HCT116 (cell line): ENCODE results near the gene FOXRED1.

ENCODE experiments used
- FOSL1 ChIP-seq: IDR thresholded peaks from 2 replicates; pipeline ENCODE4 v1.6.1; 2012; ENCODE audit warnings: low read depth
- POLR2A ChIP-seq: IDR thresholded peaks from 2 replicates; pipeline ENCODE4 v1.7.0; 2011; ENCODE audit warnings: borderline replicate concordance; ENCODE audit not compliant: insufficient read depth, insufficient read length; ENCODE audit errors: extremely low read depth
- TCF7L2 ChIP-seq: IDR thresholded peaks from 2 replicates; pipeline ENCODE4 v1.7.0; 2011; ENCODE audit warnings: borderline replicate concordance, inconsistent platforms; ENCODE audit not compliant: insufficient read depth, insufficient read length; ENCODE audit errors: extremely low read depth
- YY1 ChIP-seq: IDR thresholded peaks from 2 replicates; pipeline ENCODE4 v1.6.1; 2011; ENCODE audit warnings: low read length, low read depth, moderate library complexity, mild to moderate bottlenecking; ENCODE audit not compliant: insufficient replicate concordance; ENCODE audit errors: extremely low read depth
- TF ChIP-seq, protein P1 (sequence below), 3 experiments: fragments of 200-600 bp in 1 of 3; sonication (generic) in 1 of 3; IDR thresholded peaks in 2 of 3; conservative IDR thresholded peaks in 1 of 3; 2 replicates each; pipeline ENCODE4 v1.5.1; 2012 to 2017; ENCODE audit warnings: low read depth in 2 of 3, low read length in 2 of 3, antibody characterized with exemption in 1 of 3, borderline replicate concordance in 1 of 3, control low read depth in 1 of 3, mild to moderate bottlenecking in 1 of 3, mixed read lengths in 1 of 3, mixed run types in 1 of 3, moderate library complexity in 1 of 3; ENCODE audit not compliant: insufficient read depth in 1 of 3
- TF ChIP-seq, protein P2 (sequence below): IDR thresholded peaks from 2 replicates; pipeline ENCODE4 v1.6.1; 2012; ENCODE audit warnings: low read depth

DNA sequence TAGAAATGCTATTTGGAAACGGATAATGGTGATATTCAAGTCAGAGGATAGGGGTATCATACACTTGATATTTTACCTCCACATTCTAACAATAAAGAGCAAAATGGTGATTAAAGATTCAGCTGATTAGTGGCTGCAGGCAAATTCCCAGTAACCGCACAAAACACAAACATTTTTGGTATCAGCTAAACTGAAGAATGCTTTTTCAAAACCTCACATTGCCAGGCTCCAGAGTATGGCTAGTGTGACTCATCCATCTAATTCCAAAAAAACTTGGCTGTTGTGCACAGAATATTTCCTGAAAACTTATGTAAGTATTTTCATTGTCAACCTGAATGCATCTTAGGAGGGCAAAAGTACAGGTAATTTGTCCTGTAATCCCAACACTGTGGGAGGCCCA, 11.2 kb upstream of the FOXRED1 start:
- TF ChIP-seq POLR2A (no peak), FOSL1 (no peak), YY1 (no peak), TCF7L2 (no peak)
- TF ChIP-seq, protein P1, sequence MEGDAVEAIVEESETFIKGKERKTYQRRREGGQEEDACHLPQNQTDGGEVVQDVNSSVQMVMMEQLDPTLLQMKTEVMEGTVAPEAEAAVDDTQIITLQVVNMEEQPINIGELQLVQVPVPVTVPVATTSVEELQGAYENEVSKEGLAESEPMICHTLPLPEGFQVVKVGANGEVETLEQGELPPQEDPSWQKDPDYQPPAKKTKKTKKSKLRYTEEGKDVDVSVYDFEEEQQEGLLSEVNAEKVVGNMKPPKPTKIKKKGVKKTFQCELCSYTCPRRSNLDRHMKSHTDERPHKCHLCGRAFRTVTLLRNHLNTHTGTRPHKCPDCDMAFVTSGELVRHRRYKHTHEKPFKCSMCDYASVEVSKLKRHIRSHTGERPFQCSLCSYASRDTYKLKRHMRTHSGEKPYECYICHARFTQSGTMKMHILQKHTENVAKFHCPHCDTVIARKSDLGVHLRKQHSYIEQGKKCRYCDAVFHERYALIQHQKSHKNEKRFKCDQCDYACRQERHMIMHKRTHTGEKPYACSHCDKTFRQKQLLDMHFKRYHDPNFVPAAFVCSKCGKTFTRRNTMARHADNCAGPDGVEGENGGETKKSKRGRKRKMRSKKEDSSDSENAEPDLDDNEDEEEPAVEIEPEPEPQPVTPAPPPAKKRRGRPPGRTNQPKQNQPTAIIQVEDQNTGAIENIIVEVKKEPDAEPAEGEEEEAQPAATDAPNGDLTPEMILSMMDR (IDR thresholded peaks at IDR 0.05 in 2 of 3, conservative IDR thresholded peaks at IDR 0.05 in 1 of 3; ENCODE audit: borderline replicate concordance in 1 of 3, insufficient read depth in 1 of 3, low read depth in 2 of 3, low read length in 2 of 3): no peak
- TF ChIP-seq, protein P2, sequence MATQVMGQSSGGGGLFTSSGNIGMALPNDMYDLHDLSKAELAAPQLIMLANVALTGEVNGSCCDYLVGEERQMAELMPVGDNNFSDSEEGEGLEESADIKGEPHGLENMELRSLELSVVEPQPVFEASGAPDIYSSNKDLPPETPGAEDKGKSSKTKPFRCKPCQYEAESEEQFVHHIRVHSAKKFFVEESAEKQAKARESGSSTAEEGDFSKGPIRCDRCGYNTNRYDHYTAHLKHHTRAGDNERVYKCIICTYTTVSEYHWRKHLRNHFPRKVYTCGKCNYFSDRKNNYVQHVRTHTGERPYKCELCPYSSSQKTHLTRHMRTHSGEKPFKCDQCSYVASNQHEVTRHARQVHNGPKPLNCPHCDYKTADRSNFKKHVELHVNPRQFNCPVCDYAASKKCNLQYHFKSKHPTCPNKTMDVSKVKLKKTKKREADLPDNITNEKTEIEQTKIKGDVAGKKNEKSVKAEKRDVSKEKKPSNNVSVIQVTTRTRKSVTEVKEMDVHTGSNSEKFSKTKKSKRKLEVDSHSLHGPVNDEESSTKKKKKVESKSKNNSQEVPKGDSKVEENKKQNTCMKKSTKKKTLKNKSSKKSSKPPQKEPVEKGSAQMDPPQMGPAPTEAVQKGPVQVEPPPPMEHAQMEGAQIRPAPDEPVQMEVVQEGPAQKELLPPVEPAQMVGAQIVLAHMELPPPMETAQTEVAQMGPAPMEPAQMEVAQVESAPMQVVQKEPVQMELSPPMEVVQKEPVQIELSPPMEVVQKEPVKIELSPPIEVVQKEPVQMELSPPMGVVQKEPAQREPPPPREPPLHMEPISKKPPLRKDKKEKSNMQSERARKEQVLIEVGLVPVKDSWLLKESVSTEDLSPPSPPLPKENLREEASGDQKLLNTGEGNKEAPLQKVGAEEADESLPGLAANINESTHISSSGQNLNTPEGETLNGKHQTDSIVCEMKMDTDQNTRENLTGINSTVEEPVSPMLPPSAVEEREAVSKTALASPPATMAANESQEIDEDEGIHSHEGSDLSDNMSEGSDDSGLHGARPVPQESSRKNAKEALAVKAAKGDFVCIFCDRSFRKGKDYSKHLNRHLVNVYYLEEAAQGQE: no peak
